Measurements from ENCODE around the gene OBP2A.

The OBP2A gene

GRCh38 chr9:135555203-135555602, 9.3 kb downstream of the OBP2A start:
- H3K9ac ChIP-seq = no peak overlapping the region
- no peak for TF ChIP-seq CTCF (conservative IDR thresholded peaks at IDR 0.05; ENCODE audit: low read depth, low read length)
- no peak overlapping the region for H2AFZ ChIP-seq (ENCODE audit: low read depth)
- no peaks in the 10 kb centered on the region for H3K4me1 ChIP-seq (ENCODE audit: low read depth, poor library complexity, severe bottlenecking)
- H3K36me3 ChIP-seq (ENCODE audit: insufficient read depth) = no peaks in the 10 kb centered on the region
- no peak overlapping the region for H3K4me3 ChIP-seq (IDR thresholded peaks at IDR 0.05; ENCODE audit: insufficient read depth, low read depth, low read length)
- H3K27ac ChIP-seq = no peak overlapping the region
- H4K20me1 ChIP-seq (ENCODE audit: insufficient read depth) = no peaks in the 10 kb centered on the region
- H3K27me3 ChIP-seq (ENCODE audit: insufficient read depth, low read depth) = peaks cover 52% of the 10 kb centered on the region; the same call in 1 of the 2 replicates
- no peak overlapping the region for H3K4me2 ChIP-seq
- H3K79me2 ChIP-seq (ENCODE audit: insufficient read depth, low read depth) = no peaks in the 10 kb centered on the region

GRCh38 chr9:135555910-135556309, 10.0 kb downstream of the OBP2A start:
- H3K4me3 ChIP-seq (IDR thresholded peaks at IDR 0.05; ENCODE audit: insufficient read depth, low read depth, low read length) = no peak overlapping the region
- H3K27me3 ChIP-seq (ENCODE audit: insufficient read depth, low read depth) = peaks cover 51% of the 10 kb centered on the region; the same call in 1 of the 2 replicates
- H3K36me3 ChIP-seq (ENCODE audit: insufficient read depth) = no peaks in the 10 kb centered on the region
- H3K4me2 ChIP-seq = no peak overlapping the region
- H4K20me1 ChIP-seq (ENCODE audit: insufficient read depth) = no peaks in the 10 kb centered on the region
- no peaks in the 10 kb centered on the region for H3K79me2 ChIP-seq (ENCODE audit: insufficient read depth, low read depth)
- no peak for TF ChIP-seq CTCF (conservative IDR thresholded peaks at IDR 0.05; ENCODE audit: low read depth, low read length)
- no peaks in the 10 kb centered on the region for H3K4me1 ChIP-seq (ENCODE audit: low read depth, poor library complexity, severe bottlenecking)
- H3K9ac ChIP-seq = no peak overlapping the region
- H2AFZ ChIP-seq (ENCODE audit: low read depth) = no peak overlapping the region
- H3K27ac ChIP-seq = no peak overlapping the region

- TF ChIP-seq CTCF (conservative IDR thresholded peaks at IDR 0.05; ENCODE audit: low read depth, low read length) = no peak
- no peak overlapping the region for H2AFZ ChIP-seq (ENCODE audit: low read depth)
These were observed 13.7 kb downstream of the OBP2A start for GRCh38 chr9:135559606-135560005.

GRCh38 chr9:135561391-135562234, 15.7 kb downstream of the OBP2A start, which contains the start of gene PAEP:
PAEP (plus strand) TSS chr9:135561756.
- Histone ChIP-seq H3K27ac (no peak within 1 kb of the TSS), H3K36me3 (ENCODE audit: insufficient read depth) (no peaks in the 10 kb centered on the region), H4K20me1 (ENCODE audit: insufficient read depth) (no peaks in the 10 kb centered on the region), H3K79me2 (ENCODE audit: insufficient read depth, low read depth) (no peaks in the 10 kb centered on the region), H3K27me3 (ENCODE audit: insufficient read depth, low read depth) (peaks cover 25% of the 10 kb centered on the region; the same call in 1 of the 2 replicates), H3K9ac (no peak within 1 kb of the TSS), H3K4me3 (IDR thresholded peaks at IDR 0.05; ENCODE audit: insufficient read depth, low read depth, low read length) (no peak within 1 kb of the TSS), H3K4me2 (no peak within 1 kb of the TSS), H2AFZ (ENCODE audit: low read depth) (no peak within 1 kb of the TSS), H3K4me1 (ENCODE audit: low read depth, poor library complexity, severe bottlenecking) (no peaks in the 10 kb centered on the region)
- TF ChIP-seq CTCF (conservative IDR thresholded peaks at IDR 0.05; ENCODE audit: low read depth, low read length) = no peak

More at GRCh38 chr9:135559606-135560005, 13.7 kb downstream of the OBP2A start:
- H3K27me3 ChIP-seq (ENCODE audit: insufficient read depth, low read depth) = peaks cover 34% of the 10 kb centered on the region; the same call in 1 of the 2 replicates
- H4K20me1 ChIP-seq (ENCODE audit: insufficient read depth) = no peaks in the 10 kb centered on the region
- H3K36me3 ChIP-seq (ENCODE audit: insufficient read depth) = no peaks in the 10 kb centered on the region
- no peaks in the 10 kb centered on the region for H3K4me1 ChIP-seq (ENCODE audit: low read depth, poor library complexity, severe bottlenecking)
- H3K4me3 ChIP-seq (IDR thresholded peaks at IDR 0.05; ENCODE audit: insufficient read depth, low read depth, low read length) = no peak overlapping the region
- H3K27ac ChIP-seq = no peak overlapping the region
- no peak overlapping the region for H3K9ac ChIP-seq
- no peak overlapping the region for H3K4me2 ChIP-seq
- no peaks in the 10 kb centered on the region for H3K79me2 ChIP-seq (ENCODE audit: insufficient read depth, low read depth)
